Loucy (cell line): ENCODE results near the gene DBF4B.
A peak's percentile ranks its signal among the peaks of the same experiment; 100 is the strongest.
"Not testable (repeated sequence)": the region's sequence is repeated elsewhere in the genome, so short reads cannot be mapped to it uniquely, and the experiment has no call there.

Experiments
- H2AFZ ChIP-seq: fragments of 200-600 bp; sonication (generic); 2 replicates; pipeline ENCODE4 v1.6.0; 2016; ENCODE audit warnings: antibody characterized with exemption, mild to moderate bottlenecking, low read length, moderate library complexity
- H3F3A ChIP-seq: fragments of 200-600 bp; 2 replicates; pipeline ENCODE4 v1.6.0; 2016; ENCODE audit warnings: antibody characterized with exemption, low read depth, mild to moderate bottlenecking
- H3K27me3 ChIP-seq: fragments of 200-600 bp; sonication (generic); 2 replicates; pipeline ENCODE4 v1.6.1; 2014; ENCODE audit warnings: low read length, mild to moderate bottlenecking; ENCODE audit not compliant: insufficient read depth, poor library complexity, severe bottlenecking
- H3K36me3 ChIP-seq: fragments of 200-600 bp; sonication (generic); 2 replicates; pipeline ENCODE4 v1.6.1; 2016; ENCODE audit warnings: low read length; ENCODE audit not compliant: insufficient read depth
- H3K4me1 ChIP-seq: fragments of 200-600 bp; sonication (generic); 2 replicates; pipeline ENCODE4 v1.5.1; 2014; ENCODE audit warnings: low read length, mild to moderate bottlenecking; ENCODE audit not compliant: insufficient read depth, poor library complexity, severe bottlenecking
- H3K4me2 ChIP-seq: fragments of 200-600 bp; sonication (generic); 2 replicates; pipeline ENCODE4 v1.6.0; 2014; ENCODE audit warnings: antibody characterized with exemption, low read length, low read depth, mild to moderate bottlenecking; ENCODE audit not compliant: poor library complexity, severe bottlenecking
- H3K4me3 ChIP-seq: fragments of 200-600 bp; sonication (generic); 2 replicates; pipeline ENCODE4 v1.5.1; 2014; ENCODE audit warnings: low read length, mild to moderate bottlenecking, mixed read lengths; ENCODE audit not compliant: poor library complexity, severe bottlenecking
- H3K79me2 ChIP-seq: fragments of 200-600 bp; sonication (generic); 2 replicates; pipeline ENCODE4 v1.6.1; 2014; ENCODE audit warnings: low read length; ENCODE audit not compliant: insufficient read depth
- H3K9ac ChIP-seq: fragments of 200-600 bp; sonication (generic); 2 replicates; pipeline ENCODE4 v1.6.0; 2014; ENCODE audit warnings: mild to moderate bottlenecking, low read depth, low read length, moderate library complexity; ENCODE audit not compliant: poor library complexity, severe bottlenecking
- H3K9me2 ChIP-seq: fragments of 200-600 bp; sonication (generic); replicated peaks from 2 replicates; pipeline ENCODE4 v1.6.1; 2016; ENCODE audit warnings: low read depth, low read length, mixed read lengths
- H3K9me3 ChIP-seq: fragments of 200-600 bp; sonication (generic); 2 replicates; pipeline ENCODE4 v1.6.1; 2014; ENCODE audit warnings: mild to moderate bottlenecking, antibody characterized with exemption, low read length, low read depth; ENCODE audit not compliant: insufficient read depth
- H4K20me1 ChIP-seq: fragments of 200-600 bp; sonication (generic); 2 replicates; pipeline ENCODE4 v1.6.0; 2014; ENCODE audit warnings: antibody characterized with exemption, low read length, mild to moderate bottlenecking; ENCODE audit not compliant: insufficient read depth, poor library complexity, severe bottlenecking
- EZH2phosphoT487 ChIP-seq: fragments of 200-600 bp; IDR thresholded peaks from 2 replicates; pipeline ENCODE4 v1.6.1; 2018; ENCODE audit warnings: antibody characterized with exemption, mild to moderate bottlenecking, moderate library complexity, borderline replicate concordance
- TF ChIP-seq, protein P1 (sequence below): fragments of 200-600 bp; sonication (generic); conservative IDR thresholded peaks from 2 replicates; pipeline ENCODE4 v1.5.1; 2014; ENCODE audit warnings: mild to moderate bottlenecking, antibody characterized with exemption, low read length

DBF4B gene

DNA sequence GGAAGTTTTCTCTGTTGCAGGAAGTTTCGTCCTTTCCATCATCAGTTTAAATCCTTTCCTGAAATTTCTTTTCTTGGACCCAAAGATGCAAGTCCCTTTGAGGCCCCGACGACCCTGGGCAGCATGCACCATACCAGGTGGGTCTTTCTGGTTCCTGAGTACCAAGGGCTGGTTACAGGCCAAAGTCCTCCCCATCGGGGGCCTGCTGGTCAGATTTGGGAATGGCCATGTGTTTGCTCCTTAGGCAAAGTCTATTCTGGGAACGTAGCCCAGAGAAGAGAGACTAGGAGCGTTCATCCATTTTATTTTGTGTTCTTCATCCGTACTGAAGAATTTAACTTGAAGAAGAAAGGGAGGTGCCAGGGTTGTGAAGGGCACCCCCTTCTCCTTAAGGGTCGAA lies 32.9 kb downstream of the DBF4B start:
- Histone ChIP-seq H4K20me1 (no peaks in the 10 kb centered on the region), H3K9me3 (no peaks in the 10 kb centered on the region), H3K9me2 (no peaks in the 10 kb centered on the region), H3K36me3 (peaks cover 8% of the 10 kb centered on the region; the same call in 1 of the 2 replicates), H3K4me2 (no peak overlapping the region), H3K4me1 (no peaks in the 10 kb centered on the region), H3K9ac (no peak overlapping the region), H3K79me2 (no peaks in the 10 kb centered on the region), H3K4me3 (no peak overlapping the region), H2AFZ (no peak overlapping the region), H3F3A (no peaks in the 10 kb centered on the region), H3K27me3 (no peaks in the 10 kb centered on the region)
- TF ChIP-seq, protein P1, sequence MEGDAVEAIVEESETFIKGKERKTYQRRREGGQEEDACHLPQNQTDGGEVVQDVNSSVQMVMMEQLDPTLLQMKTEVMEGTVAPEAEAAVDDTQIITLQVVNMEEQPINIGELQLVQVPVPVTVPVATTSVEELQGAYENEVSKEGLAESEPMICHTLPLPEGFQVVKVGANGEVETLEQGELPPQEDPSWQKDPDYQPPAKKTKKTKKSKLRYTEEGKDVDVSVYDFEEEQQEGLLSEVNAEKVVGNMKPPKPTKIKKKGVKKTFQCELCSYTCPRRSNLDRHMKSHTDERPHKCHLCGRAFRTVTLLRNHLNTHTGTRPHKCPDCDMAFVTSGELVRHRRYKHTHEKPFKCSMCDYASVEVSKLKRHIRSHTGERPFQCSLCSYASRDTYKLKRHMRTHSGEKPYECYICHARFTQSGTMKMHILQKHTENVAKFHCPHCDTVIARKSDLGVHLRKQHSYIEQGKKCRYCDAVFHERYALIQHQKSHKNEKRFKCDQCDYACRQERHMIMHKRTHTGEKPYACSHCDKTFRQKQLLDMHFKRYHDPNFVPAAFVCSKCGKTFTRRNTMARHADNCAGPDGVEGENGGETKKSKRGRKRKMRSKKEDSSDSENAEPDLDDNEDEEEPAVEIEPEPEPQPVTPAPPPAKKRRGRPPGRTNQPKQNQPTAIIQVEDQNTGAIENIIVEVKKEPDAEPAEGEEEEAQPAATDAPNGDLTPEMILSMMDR = no peak
- no peak for TF ChIP-seq EZH2phosphoT487

DNA sequence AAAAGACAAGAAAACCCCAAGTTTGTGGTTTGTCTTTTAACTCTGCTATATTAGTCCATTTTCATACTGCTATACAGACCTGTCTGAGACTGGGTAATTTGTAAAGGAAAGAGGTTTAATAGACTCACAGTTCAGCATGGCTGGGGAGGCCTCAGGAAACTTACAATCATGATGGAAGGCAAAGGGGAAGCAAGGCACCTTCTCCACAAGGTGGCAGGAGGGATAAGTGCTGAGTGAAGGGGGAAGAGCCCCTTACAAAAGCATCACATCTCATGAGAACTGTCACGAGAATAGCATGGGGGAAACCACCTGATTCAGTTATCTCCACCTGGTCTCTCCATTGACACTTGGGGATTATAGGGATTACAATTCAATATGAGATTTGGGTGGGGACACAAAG lies 36.8 kb downstream of the DBF4B start:
- Histone ChIP-seq H3K4me2 (no peak overlapping the region), H3K9me3 (no peaks in the 10 kb centered on the region), H3K4me3 (no peak overlapping the region), H3K27me3 (no peaks in the 10 kb centered on the region), H3F3A (no peaks in the 10 kb centered on the region), H3K4me1 (peaks cover 10% of the 10 kb centered on the region), H3K9me2 (no peaks in the 10 kb centered on the region), H4K20me1 (no peaks in the 10 kb centered on the region), H2AFZ (no peak overlapping the region), H3K79me2 (no peaks in the 10 kb centered on the region), H3K9ac (no peak overlapping the region), H3K36me3 (peaks cover 20% of the 10 kb centered on the region; the same call in 1 of the 2 replicates)
- TF ChIP-seq, protein P1 = 0 out of 2 replicates have a peak, but pooled peaks have one; percentile 23
- no peak for TF ChIP-seq EZH2phosphoT487

DNA sequence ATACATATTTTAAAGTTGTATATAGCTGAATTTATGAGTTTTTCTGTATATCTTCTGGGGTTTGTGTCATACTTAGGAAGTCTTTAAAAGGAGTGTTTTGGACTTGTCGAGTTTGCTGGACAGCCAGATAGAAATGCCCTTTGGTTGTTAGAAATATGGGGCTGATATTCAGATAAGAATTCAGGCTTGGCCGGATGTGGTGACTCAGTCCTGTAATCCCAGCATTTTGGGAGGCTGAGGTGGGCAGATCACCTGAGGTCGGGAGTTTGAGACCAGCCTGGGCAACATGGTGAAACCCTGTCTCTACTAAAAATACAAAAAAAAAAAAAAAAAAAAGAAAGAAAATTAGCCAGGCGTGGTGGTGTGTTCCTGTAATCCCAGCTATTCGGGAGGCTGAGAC lies 37.3 kb downstream of the DBF4B start:
- not testable (repeated sequence) for H3F3A ChIP-seq, H3K9me2 ChIP-seq, H3K9ac ChIP-seq, H3K79me2 ChIP-seq, H3K9me3 ChIP-seq, H3K4me3 ChIP-seq, H2AFZ ChIP-seq, H3K4me2 ChIP-seq, H4K20me1 ChIP-seq, H3K27me3 ChIP-seq, H3K4me1 ChIP-seq
- H3K36me3 ChIP-seq = peaks cover 24% of the 10 kb centered on the region; the same call in 1 of the 2 replicates

DNA sequence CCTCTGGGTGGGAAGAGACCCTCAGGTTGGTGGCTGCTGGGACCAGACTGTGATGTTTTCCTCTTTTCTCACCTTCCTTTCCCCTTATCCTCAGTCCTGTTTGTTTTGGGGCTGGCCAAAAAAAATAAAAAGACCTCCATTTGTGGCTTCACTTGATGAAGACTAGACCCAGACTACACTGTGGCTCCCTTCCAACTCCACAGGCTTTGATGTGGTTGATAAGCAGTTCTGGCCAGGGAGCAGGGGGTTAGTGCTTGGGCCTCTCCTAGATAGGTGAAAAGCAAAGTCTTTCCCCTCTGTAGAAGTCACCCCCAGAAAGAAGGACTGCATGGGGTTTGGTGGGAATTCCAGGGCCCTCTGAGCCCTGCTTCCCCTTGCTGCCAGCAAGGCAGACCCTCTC lies 39.1 kb downstream of the DBF4B start:
- Histone ChIP-seq H3K4me3 (no peak overlapping the region), H2AFZ (no peak overlapping the region), H3K9me3 (no peaks in the 10 kb centered on the region), H3K36me3 (peaks cover 30% of the 10 kb centered on the region; the same call in 1 of the 2 replicates), H3K4me1 (peaks cover 10% of the 10 kb centered on the region), H4K20me1 (no peaks in the 10 kb centered on the region), H3K9ac (no peak overlapping the region), H3K27me3 (no peaks in the 10 kb centered on the region), H3K4me2 (peak overlapping the region; percentile 24), H3F3A (no peaks in the 10 kb centered on the region), H3K9me2 (no peaks in the 10 kb centered on the region), H3K79me2 (no peaks in the 10 kb centered on the region)
- TF ChIP-seq EZH2phosphoT487 = no peak
- TF ChIP-seq, protein P1 = no peak
